GM23338 (cell line): ENCODE data around the gene ELMOD3.

Source experiments
- CTCF ChIP-seq, 2 experiments: fragments of 200-600 bp in 1 of 2; sonication (generic) in 1 of 2; conservative IDR thresholded peaks; 2 replicates each; pipeline versions ENCODE4 v1.5.1 to v1.6.1; 2016 to 2017; ENCODE audit warnings: antibody characterized with exemption in 2 of 2, low read depth in 2 of 2, mild to moderate bottlenecking in 2 of 2, moderate library complexity in 1 of 2
- EZH2 ChIP-seq: fragments of 200-600 bp; sonication (generic); IDR thresholded peaks from one replicate; pipeline ENCODE4 v1.8.0; 2017; ENCODE audit warnings: antibody characterized with exemption, mild to moderate bottlenecking, low read depth; ENCODE audit not compliant: unreplicated experiment
- EZH2phosphoT487 ChIP-seq: fragments of 200-600 bp; sonication (generic); IDR thresholded peaks from one replicate; pipeline ENCODE4 v1.8.1; 2018; ENCODE audit warnings: antibody characterized with exemption; ENCODE audit not compliant: unreplicated experiment
- NANOG ChIP-seq: IDR thresholded peaks from 2 replicates; pipeline ENCODE4 v1.6.1; 2016; ENCODE audit warnings: antibody characterized with exemption, borderline replicate concordance
- REST ChIP-seq: IDR thresholded peaks from one replicate; pipeline ENCODE4 v1.6.1; 2018; ENCODE audit warnings: antibody characterized with exemption; ENCODE audit not compliant: unreplicated experiment
- STAT1 ChIP-seq: IDR thresholded peaks from one replicate; pipeline ENCODE4 v1.6.1; 2016; ENCODE audit warnings: antibody characterized with exemption; ENCODE audit not compliant: unreplicated experiment

- TF ChIP-seq EZH2 (no peak), NANOG (no peak), CTCF (conservative IDR thresholded peaks at IDR 0.05; ENCODE audit: low read depth in 2 of 2) (no peak), STAT1 (no peak), EZH2phosphoT487 (no peak), REST (no peak)
Observed at GRCh38 chr2:85318222-85319074, 36.1 kb upstream of the ELMOD3 start.
